ENCODE measurements around the gene DGKA.

DNA sequence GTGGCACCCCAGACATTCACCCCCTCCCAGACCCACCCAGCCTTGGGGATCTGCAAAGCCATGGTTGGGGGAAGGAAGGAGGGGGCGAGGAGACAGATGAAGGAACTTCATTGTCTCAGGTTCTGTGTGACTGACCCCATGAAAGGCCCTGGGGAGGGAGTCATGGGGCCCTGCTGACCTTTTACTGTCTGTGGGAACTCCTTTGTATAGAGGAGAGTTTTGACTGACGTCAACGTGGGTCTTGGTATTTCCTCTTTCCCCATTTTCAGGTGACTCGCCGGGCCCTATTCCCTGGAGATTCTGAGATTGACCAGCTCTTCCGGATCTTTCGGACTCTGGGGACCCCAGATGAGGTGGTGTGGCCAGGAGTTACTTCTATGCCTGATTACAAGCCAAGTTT lies 39.8 kb downstream of the DGKA start:
- TF ChIP-seq CTCF (conservative IDR thresholded peaks at IDR 0.05; ENCODE audit: low read depth, low read length), result no peak
- no peak for TF ChIP-seq EZH2phosphoT487 (IDR thresholded peaks at IDR 0.05; ENCODE audit: borderline replicate concordance, low read length)

All from PC-3 (cell line).